ENCODE data around the gene SLC37A3. TPM values are rescaled to one million over a fixed set of nuclear protein-coding genes. Genes with fewer than 3 reads are reported as not detected.

SLC37A3 gene
- total RNA-seq, 6 experiments from 2014 or later = 9.5 to 22.2 (median 13.6) TPM

DNA sequence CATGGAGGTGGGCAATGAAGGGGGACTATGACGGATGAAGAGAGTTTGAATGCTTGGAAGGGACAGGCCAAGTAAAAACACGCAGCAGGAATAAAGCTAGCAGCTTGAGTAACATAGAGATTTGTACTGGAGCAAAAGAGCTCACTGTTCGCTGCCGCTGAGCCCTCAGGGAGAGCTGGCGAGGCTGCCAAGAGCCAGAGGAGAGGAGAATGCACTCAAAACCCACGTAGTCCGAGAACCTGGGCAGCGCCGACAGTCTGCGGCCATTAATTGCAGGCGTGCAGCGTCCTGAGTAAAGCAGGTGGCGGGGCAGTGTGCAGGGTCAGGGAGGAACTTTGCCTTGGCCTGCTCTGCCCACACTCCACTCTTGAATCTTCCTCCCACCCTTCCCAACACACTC lies 68.2 kb downstream of the SLC37A3 start:
- 92% methylated on average over 5 of the region's 13 CpGs for WGBS (ENCODE audit: insufficient coverage, low coverage, low lambda C conversion rate, missing lambda C conversion rate)
- Histone ChIP-seq H3K27me3 (no peaks in the 10 kb centered on the region), H3K4me3 (no peak overlapping the region), H3K36me3 (peaks cover 0 to 8% (median 0%) of the 10 kb centered on the region in 4 donors), H3K27ac (no peak overlapping the region), H3K9me3 (no peaks in the 10 kb centered on the region), H3K4me1 (peaks cover 0 to 5% (median 2%) of the 10 kb centered on the region in 4 donors)
- no peak for DNase-seq
- ATAC-seq = no peak
- intact Hi-C loops (cut with DNase I) = no loop called here
- TF ChIP-seq POLR2A (IDR thresholded peaks at IDR 0.05) = no peak
- TF ChIP-seq, protein P1, sequence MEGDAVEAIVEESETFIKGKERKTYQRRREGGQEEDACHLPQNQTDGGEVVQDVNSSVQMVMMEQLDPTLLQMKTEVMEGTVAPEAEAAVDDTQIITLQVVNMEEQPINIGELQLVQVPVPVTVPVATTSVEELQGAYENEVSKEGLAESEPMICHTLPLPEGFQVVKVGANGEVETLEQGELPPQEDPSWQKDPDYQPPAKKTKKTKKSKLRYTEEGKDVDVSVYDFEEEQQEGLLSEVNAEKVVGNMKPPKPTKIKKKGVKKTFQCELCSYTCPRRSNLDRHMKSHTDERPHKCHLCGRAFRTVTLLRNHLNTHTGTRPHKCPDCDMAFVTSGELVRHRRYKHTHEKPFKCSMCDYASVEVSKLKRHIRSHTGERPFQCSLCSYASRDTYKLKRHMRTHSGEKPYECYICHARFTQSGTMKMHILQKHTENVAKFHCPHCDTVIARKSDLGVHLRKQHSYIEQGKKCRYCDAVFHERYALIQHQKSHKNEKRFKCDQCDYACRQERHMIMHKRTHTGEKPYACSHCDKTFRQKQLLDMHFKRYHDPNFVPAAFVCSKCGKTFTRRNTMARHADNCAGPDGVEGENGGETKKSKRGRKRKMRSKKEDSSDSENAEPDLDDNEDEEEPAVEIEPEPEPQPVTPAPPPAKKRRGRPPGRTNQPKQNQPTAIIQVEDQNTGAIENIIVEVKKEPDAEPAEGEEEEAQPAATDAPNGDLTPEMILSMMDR (IDR thresholded peaks at IDR 0.05) = no peak

- no peak for ATAC-seq
- intact Hi-C loops (cut with DNase I) = no loop called here
- Histone ChIP-seq H3K9me3 (no peaks in the 10 kb centered on the region), H3K27ac (no peak overlapping the region), H3K4me1 (peaks cover 0 to 5% (median 0%) of the 10 kb centered on the region in 4 donors), H3K4me3 (no peak overlapping the region), H3K27me3 (no peaks in the 10 kb centered on the region), H3K36me3 (no peaks in the 10 kb centered on the region)
- no peak for DNase-seq
- TF ChIP-seq, protein P1 (IDR thresholded peaks at IDR 0.05) = no peak
- no peak for TF ChIP-seq POLR2A (IDR thresholded peaks at IDR 0.05)
- WGBS (ENCODE audit: insufficient coverage, low coverage, low lambda C conversion rate, missing lambda C conversion rate) = 76% methylated on average over 6 of the region's 7 CpGs
These were observed 71.1 kb downstream of the SLC37A3 start for GRCh38 chr7:140327261-140327661.

GRCh38 chr7:140326116-140326928 lies 72.0 kb downstream of the SLC37A3 start:
- intact Hi-C loops (cut with DNase I) = no loop called here
- TF ChIP-seq, protein P1 (IDR thresholded peaks at IDR 0.05) = peak; percentile 63 to 72 (median 68)
- no peak for TF ChIP-seq POLR2A (IDR thresholded peaks at IDR 0.05)
- WGBS (ENCODE audit: insufficient coverage, low coverage, low lambda C conversion rate, missing lambda C conversion rate) = 18% methylated on average over 14 of the region's 16 CpGs
- peak; percentile 47 to 67 (median 63) for DNase-seq
- Histone ChIP-seq H3K4me1 (peaks cover 0 to 5% (median 0%) of the 10 kb centered on the region in 4 donors), H3K27ac (no peak overlapping the region), H3K9me3 (no peaks in the 10 kb centered on the region), H3K4me3 (no peak overlapping the region), H3K27me3 (no peaks in the 10 kb centered on the region), H3K36me3 (no peaks in the 10 kb centered on the region)
- peak; percentile 95 to 98 (median 96) for ATAC-seq

GRCh38 chr7:140325600-140325999 lies 72.7 kb downstream of the SLC37A3 start:
- TF ChIP-seq POLR2A (IDR thresholded peaks at IDR 0.05) = no peak
- TF ChIP-seq, protein P1 (IDR thresholded peaks at IDR 0.05) = no peak
- H3K27me3 ChIP-seq = no peaks in the 10 kb centered on the region
- peaks cover 0 to 5% (median 0%) of the 10 kb centered on the region in 4 donors for H3K4me1 ChIP-seq
- intact Hi-C loops (cut with DNase I) = no loop called here
- H3K36me3 ChIP-seq = no peaks in the 10 kb centered on the region
- ATAC-seq = no peak
- no peaks in the 10 kb centered on the region for H3K9me3 ChIP-seq
- 73% methylated on average over 8 of the region's 8 CpGs for WGBS (ENCODE audit: insufficient coverage, low coverage, low lambda C conversion rate, missing lambda C conversion rate)
- no peak overlapping the region for H3K27ac ChIP-seq
- no peak overlapping the region for H3K4me3 ChIP-seq
- no peak for DNase-seq
